SHP77 (cell line): ENCODE data around the gene SFI1.
"Not testable (repeated sequence)": the region's sequence is repeated elsewhere in the genome, so short reads cannot be mapped to it uniquely, and the experiment has no call there.

ENCODE experiments used
- DNase-seq, 2 experiments: peaks; one replicate each; lab custom pipeline; 2025; lab: John Stamatoyannopoulos, UW

Gene SFI1

GRCh38 chr22:31544481-31545480 lies 48.4 kb downstream of the SFI1 start:
- no peak for DNase-seq

GRCh38 chr22:31550871-31551370 lies 54.6 kb downstream of the SFI1 start:
- no peak for DNase-seq

DNA sequence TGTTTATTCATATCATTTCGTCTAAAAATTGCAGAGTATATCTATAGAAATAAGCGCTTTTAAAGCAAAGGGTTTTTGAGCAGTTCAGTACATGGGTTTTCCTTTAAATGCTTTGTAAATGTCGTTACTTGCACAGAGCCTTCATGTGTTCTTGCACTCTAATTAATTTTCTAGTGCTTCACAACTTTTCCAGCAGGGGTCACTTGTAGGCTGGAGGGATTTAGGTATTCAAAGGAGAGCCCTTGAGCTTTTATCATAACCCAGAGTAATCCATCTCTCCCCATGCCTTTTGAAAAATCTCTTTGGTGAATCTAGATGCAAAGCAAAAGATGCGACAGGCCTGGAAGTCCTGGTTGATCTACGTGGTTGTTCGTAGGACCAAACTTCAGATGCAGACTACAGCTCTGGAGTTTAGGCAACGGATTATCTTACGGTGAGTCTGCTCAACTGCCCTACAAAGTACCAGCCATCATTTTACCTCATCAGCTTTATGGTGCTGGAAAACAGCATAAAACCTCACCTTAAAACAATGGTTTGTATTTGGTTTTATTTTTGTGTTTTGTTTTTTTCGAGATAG lies 60.4 kb downstream of the SFI1 start:
- DNase-seq: peak; percentile 2 to 9

DNA sequence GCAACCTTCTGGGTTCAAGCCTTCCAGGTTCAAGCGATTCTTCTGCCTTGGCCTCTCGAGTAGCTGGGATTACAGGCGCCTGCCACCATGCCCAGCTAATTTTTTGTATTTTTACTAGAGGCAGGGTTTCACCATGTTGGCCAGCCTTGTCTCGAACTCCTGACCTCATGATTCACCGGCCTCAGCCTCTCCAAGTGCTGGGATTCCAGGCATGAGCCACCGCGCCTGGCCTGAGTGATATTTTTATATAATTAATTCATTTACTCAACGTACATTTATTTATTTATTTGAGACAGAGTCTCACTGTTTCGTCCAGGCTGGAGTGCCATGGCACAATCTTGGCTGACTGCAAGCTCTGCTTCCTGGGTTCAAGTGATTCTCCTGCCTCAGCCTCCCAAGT lies 62.2 kb downstream of the SFI1 start:
- not testable (repeated sequence) for DNase-seq

- peak; percentile 71 to 83 for DNase-seq
Observed at GRCh38 chr22:31561238-31561887, 65.0 kb downstream of the SFI1 start.

DNA sequence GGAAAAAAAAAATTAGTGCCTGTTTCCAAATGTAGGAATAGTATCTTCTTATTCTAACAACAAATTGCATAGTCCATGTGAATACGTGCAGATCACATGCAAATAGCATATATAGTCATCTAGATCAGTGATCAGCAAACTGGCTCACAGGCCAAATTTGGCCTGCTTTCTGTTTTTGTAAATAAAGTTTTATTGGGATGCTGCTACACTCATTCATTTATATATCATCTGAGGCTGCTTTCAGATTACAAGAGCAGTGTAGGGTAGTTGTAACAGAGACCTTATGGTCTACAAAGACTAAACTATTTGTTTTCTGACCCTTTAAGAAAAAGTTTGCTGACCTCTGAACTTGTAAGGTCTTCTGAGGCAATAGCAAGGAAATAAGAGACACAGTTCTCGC lies 65.6 kb downstream of the SFI1 start:
- DNase-seq: no peak

GRCh38 chr22:31566484-31566883 lies 70.1 kb downstream of the SFI1 start:
- no peak for DNase-seq

- DNase-seq: no peak
Observed at GRCh38 chr22:31567196-31567595, 70.9 kb downstream of the SFI1 start.

GRCh38 chr22:31567702-31568101 lies 71.4 kb downstream of the SFI1 start:
- no peak for DNase-seq

DNA sequence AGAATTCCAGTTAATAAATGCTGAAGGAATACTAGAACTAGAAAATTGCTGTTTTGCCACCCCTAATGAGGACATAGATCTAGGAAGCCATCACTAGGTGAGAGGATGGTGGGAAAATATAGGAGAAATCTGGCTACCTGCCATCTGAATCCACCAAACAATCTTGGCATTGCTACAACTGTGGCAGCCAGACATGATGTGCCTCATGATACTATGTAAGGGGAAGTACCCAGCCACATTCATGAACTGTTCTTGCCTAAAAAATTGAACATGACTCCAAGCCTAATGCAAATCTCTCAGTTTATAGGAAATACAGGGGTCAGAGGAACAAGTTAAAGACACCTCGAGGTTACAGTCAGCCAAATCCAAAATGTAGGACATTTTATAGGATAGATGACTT lies 72.8 kb downstream of the SFI1 start:
- DNase-seq: no peak

GRCh38 chr22:31572939-31573338 lies 76.6 kb downstream of the SFI1 start:
- DNase-seq: no peak

GRCh38 chr22:31574055-31574670 lies 77.8 kb downstream of the SFI1 start:
- no peak for DNase-seq

- no peak for DNase-seq
Observed at GRCh38 chr22:31575190-31575589, 78.9 kb downstream of the SFI1 start.

DNA sequence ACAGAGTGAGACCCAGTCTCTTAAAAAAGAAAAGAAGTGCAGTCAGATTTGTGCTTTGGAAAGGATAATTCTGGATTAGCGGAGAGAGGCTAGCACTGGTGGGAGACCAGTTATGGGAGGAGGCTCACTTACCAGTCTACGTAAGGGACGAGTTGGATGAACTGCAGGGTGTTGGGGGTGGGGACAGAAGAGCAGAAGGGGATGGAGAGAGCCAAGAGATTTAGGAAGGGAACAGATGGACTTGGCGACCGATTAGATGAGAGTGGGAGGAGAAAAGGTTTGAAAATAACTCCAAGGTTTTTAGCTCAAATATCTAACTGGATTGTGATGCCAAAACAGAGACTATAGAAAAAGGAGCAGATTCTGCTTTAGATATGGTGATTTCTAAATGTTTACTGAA lies 81.4 kb downstream of the SFI1 start:
- DNase-seq: no peak

DNA sequence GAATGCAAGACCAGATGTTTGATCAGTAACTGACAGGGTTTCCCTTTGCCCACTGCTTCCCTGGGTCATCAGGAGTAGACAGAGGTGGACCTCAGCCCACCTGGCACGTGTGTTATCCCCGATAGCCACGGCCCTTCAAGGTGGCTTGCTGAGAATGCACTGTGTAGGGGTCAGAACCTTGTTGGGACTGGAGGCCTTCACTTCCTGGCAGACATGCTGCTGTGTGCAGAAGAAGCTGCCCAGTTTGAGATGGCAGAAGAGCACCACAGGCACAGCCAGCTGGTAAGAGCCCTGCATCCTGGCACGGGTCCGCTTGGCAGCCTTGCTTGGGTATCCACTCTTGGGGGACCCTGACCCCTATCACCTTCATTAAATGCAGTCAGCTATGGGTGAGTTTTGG lies 81.8 kb downstream of the SFI1 start:
- DNase-seq: no peak

DNA sequence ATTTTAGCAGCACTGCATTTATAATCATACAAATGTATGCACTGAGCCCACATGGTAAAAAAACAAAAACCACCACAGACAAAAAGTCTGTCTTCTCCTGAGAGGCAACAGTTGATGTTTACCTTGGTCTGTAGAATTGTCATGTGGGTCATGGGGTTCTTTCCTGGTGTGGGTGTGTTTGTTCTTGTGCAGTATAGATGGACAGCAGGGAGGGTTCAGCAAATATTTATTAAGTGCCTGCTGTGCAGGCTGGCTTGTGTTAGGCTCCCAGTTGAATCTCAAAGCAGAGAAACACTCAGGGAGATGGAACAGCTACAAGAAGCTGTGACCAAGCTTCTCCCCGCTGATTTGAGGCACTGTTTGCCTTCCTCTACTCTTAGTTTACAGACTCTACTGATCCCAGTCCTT lies 83.5 kb downstream of the SFI1 start:
- DNase-seq: peak; percentile 15 to 18

- DNase-seq: no peak
Observed at GRCh38 chr22:31583861-31584485, 87.6 kb downstream of the SFI1 start.

DNA sequence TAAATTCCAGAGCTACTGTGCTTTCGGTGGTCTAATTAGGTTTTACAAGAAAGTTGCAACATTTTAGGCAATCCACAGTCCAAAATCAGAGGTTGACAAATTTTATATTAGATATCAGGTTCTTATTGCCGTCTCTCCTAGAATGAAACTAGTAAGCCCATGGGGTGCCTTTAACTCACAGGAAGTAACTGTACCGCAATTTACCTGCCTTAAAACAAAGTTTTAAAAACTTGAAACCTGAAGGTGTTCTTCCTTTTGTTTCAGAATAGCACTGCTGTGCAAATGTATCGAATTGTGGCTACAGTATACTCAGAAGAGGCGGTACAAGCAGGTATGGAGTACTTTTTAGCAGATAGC lies 88.4 kb downstream of the SFI1 start:
- no peak for DNase-seq

DNA sequence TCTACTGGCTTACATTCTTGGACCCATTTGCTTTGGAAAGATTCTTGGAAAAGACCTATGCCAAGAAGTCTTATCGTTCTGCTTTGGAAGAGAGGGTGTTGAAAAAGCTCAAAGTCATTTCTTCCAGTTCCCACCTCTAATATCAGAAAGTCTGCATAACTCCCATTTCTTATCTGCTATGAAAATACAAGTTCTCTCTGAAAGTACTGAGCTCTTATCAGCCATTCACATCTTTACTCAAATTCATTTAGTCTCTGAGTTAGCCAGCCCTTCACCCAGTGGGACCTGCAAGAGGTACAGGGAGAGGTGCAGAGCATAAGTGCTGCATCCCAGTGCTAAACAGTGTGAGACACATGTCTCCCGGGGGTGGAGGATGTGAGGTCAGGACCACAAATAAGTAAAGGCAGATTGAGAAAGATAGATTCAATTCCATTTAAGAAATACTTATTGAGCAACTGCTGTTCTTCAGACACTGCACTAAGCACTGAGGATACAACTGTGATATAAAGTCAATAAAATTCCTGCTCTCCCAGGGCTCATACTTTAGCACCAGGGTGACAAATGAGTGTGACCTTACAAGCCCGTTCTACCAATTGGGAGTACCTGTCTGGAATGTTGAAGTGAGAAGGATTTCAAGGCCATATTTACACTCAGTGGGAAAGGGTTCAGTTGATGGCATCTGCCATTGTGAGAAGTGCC lies 89.0 kb downstream of the SFI1 start:
- DNase-seq: no peak

DNA sequence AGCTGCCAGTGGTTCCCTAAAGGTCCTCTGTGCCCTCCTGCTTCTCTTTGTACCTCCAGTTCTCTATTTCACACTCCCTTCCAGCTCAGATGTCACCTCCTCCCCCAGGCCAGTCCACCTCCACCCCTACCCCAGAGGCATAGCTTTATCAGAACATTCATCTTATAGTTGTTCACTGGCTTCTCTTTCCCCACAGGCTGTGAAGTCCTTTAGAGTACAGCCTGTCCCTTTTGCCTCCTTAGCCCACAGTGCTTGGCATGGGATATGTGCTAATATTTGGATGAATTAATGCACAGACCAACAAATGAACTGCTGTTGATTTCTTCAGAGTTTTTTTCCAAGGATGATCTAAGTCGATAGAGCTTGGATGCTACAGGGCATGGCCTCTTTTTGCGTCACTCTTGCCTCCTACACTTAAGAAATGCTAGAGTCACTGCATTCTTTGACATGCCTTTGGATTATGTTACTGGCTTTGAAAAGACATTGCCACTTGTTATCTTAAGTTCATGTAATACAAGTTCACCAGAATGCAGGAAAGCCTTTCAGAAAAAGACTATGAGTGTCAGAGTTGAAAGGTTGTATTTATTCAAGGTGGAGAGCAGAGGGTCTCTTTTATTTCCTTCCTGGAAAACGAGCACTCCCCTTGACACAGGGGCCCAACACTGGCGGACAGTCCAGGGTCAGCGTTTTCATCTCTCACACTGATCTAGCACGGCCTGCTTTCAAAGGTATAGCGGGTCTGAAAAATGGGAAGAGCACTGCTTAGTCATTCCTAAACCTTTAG lies 90.0 kb downstream of the SFI1 start:
- DNase-seq: no peak
